ENCODE data around the gene KCNQ1. TPM values are rescaled to one million over a fixed set of nuclear protein-coding genes. Genes with fewer than 3 reads are reported as not detected.

Gene KCNQ1
- total RNA-seq, 1 experiment from 2014 or later: 10.7 TPM

DNA sequence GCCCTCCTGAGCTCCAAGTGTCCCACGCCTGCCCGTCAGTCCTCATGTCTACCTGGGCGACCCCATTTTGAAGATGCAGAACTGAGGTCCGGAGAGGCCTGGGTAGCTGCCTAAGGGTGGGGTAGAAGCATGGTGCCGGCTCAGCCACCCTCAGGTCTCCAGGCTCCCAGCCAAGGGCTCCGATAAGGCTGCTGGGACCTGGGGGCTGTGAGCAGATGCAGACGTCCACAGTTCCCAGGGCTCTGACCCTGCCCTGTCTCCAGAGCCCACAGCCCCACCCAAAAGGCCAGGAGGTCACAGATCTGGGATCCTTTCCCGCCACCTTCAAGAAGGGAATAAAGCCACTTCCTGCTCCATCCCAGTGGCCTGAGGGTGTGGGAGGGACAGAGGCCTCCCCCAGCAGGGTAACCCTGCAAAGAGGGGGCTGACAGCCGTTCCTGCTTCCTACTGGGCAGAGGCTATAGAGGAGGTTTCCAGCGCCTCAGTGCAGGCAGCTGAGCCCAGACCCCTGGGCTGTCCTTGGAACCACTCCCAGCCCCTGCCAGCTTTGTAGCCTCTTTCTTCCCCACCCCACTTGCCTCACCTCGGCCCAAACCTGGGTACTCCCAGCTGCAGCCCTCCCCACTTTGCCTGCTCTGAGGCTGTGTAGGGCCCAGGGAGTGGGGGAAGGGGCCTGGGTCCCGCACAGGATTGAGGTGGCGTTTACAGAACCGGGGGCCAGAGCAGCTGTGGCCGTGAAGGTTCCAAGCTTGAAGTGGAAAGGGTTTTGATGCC, 355.3 kb downstream of the KCNQ1 start:
- H3K4me1 ChIP-seq (ENCODE audit: control insufficient read depth in 1 of 2, insufficient read depth in 2 of 2, low read length in 2 of 2): no peaks in the 10 kb centered on the region
- intact Hi-C loops (cut with micrococcal nuclease): no loop called here
- H3K79me2 ChIP-seq (ENCODE audit: insufficient read depth, low read length): no peaks in the 10 kb centered on the region
- no peak overlapping the region for H3K27ac ChIP-seq (ENCODE audit: low read depth, low read length)
- no peak overlapping the region for H3K4me2 ChIP-seq (ENCODE audit: low read length)
- ATAC-seq (no peak), DNase-seq (ENCODE audit: low read depth, low spot score) (no peak)
- no peaks in the 10 kb centered on the region for H3K27me3 ChIP-seq (ENCODE audit: insufficient read depth, low read length)
- H3K9ac ChIP-seq (ENCODE audit: low read length): no peak overlapping the region
- H4K20me1 ChIP-seq (ENCODE audit: insufficient read depth): no peaks in the 10 kb centered on the region
- TF ChIP-seq JUND (IDR thresholded peaks at IDR 0.05) (no peak), ELF1 (IDR thresholded peaks at IDR 0.05; ENCODE audit: borderline replicate concordance, low read depth) (no peak), RAD21 (IDR thresholded peaks at IDR 0.05; ENCODE audit: low read depth) (no peak), SRF (IDR thresholded peaks at IDR 0.05; ENCODE audit: low read depth) (no peak), ATF3 (IDR thresholded peaks at IDR 0.05) (no peak), CBX3 (IDR thresholded peaks at IDR 0.05; ENCODE audit: low read depth) (no peak), REST (IDR thresholded peaks at IDR 0.05; ENCODE audit: low read depth) (no peak), CEBPB (IDR thresholded peaks at IDR 0.05; ENCODE audit: low read depth) (no peak), EZH2phosphoT487 (IDR thresholded peaks at IDR 0.05; ENCODE audit: borderline replicate concordance) (no peak), ZNF274 (IDR thresholded peaks at IDR 0.05; ENCODE audit: low read depth, low read length) (no peak), YY1 (IDR thresholded peaks at IDR 0.05; ENCODE audit: extremely low read depth, insufficient replicate concordance, low read depth, low read length) (no peak), POLR2A (IDR thresholded peaks at IDR 0.05; ENCODE audit: borderline replicate concordance, extremely low read depth, insufficient read depth, insufficient read length) (no peak)
- TF ChIP-seq, protein P1, sequence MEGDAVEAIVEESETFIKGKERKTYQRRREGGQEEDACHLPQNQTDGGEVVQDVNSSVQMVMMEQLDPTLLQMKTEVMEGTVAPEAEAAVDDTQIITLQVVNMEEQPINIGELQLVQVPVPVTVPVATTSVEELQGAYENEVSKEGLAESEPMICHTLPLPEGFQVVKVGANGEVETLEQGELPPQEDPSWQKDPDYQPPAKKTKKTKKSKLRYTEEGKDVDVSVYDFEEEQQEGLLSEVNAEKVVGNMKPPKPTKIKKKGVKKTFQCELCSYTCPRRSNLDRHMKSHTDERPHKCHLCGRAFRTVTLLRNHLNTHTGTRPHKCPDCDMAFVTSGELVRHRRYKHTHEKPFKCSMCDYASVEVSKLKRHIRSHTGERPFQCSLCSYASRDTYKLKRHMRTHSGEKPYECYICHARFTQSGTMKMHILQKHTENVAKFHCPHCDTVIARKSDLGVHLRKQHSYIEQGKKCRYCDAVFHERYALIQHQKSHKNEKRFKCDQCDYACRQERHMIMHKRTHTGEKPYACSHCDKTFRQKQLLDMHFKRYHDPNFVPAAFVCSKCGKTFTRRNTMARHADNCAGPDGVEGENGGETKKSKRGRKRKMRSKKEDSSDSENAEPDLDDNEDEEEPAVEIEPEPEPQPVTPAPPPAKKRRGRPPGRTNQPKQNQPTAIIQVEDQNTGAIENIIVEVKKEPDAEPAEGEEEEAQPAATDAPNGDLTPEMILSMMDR (IDR thresholded peaks at IDR 0.05 in 2 of 3, conservative IDR thresholded peaks at IDR 0.05 in 1 of 3; ENCODE audit: borderline replicate concordance in 1 of 3, insufficient read depth in 1 of 3, low read depth in 2 of 3, low read length in 2 of 3): no peak
- H3K4me3 ChIP-seq (replicated peaks in 1 of 2; ENCODE audit: low read depth in 1 of 2, low read length in 2 of 2): no peak overlapping the region
- H3K36me3 ChIP-seq (ENCODE audit: control insufficient read depth in 1 of 2, insufficient read depth in 2 of 2, low read length in 2 of 2): no peaks in the 10 kb centered on the region
- no peak overlapping the region for H2AFZ ChIP-seq (ENCODE audit: low read depth, low read length, poor library complexity, severe bottlenecking)
- H3K9me2 ChIP-seq (ENCODE audit: insufficient read depth): no peaks in the 10 kb centered on the region
- RAD21 ChIA-PET (ENCODE audit: low non-redundant PET in 1 of 2, low total read pairs in 2 of 2, uncharacterized antibody in 2 of 2, unreplicated experiment in 2 of 2): no interaction called here
- no TSS peak for BruUV-seq (replicated peaks)
- POLR2A ChIA-PET: no interaction called here
- no peaks in the 10 kb centered on the region for H3K9me3 ChIP-seq (ENCODE audit: control insufficient read depth in 1 of 2, insufficient read depth in 1 of 2, low read depth in 1 of 2, low read length in 2 of 2)
- CTCF ChIA-PET: no interaction called here
